ENCODE data around the gene HIVEP1. TPM values are rescaled to one million over a fixed set of nuclear protein-coding genes. Genes with fewer than 3 reads are reported as not detected.

HIVEP1 gene
- total RNA-seq, 2 donors from 2014 or later, result 33.6 to 35.1 TPM

GRCh38 chr6:11977738-11978137, 34.4 kb upstream of the HIVEP1 start:
- 93 to 100% methylated on average over 2 of the region's 3 CpGs for WGBS, 2 experiments (ENCODE audit: insufficient coverage in 1 of 2, insufficient read length in 1 of 2)
- Mint-ChIP-seq H3K9me3 (no peaks in the 10 kb centered on the region), H3K4me3 (no peak overlapping the region), H3K4me1 (no peaks in the 10 kb centered on the region), H3K36me3 (ENCODE audit: low read depth) (no peaks in the 10 kb centered on the region), H3K27ac (no peak overlapping the region), H3K27me3 (ENCODE audit: insufficient read depth) (peaks cover 2% of the 10 kb centered on the region)
- no peak overlapping the region for H3K9ac ChIP-seq (ENCODE audit: extremely low read depth, low read length, poor library complexity, severe bottlenecking)
- H3K36me3 ChIP-seq (ENCODE audit: control insufficient read depth, insufficient read depth, low read length), result no peaks in the 10 kb centered on the region
- no peaks in the 10 kb centered on the region for H3K27me3 ChIP-seq (ENCODE audit: control insufficient read depth, insufficient read depth, low read length, poor library complexity, severe bottlenecking)
- no peaks in the 10 kb centered on the region for H3K9me3 ChIP-seq (ENCODE audit: control insufficient read depth, low read length)
- no peak overlapping the region for H3K27ac ChIP-seq (ENCODE audit: low read depth, low read length)
- TF ChIP-seq CTCF (conservative IDR thresholded peaks at IDR 0.05), result no peak
- no peaks in the 10 kb centered on the region for H3K4me1 ChIP-seq (ENCODE audit: control insufficient read depth, insufficient read depth, low read length)
- H3K4me3 ChIP-seq (ENCODE audit: low read length), result no peak overlapping the region
- no peak for DNase-seq

GRCh38 chr6:11978169-11978987, 33.7 kb upstream of the HIVEP1 start:
- Histone ChIP-seq H3K9me3 (ENCODE audit: control insufficient read depth, low read length) (no peaks in the 10 kb centered on the region), H3K4me1 (ENCODE audit: control insufficient read depth, insufficient read depth, low read length) (no peaks in the 10 kb centered on the region), H3K27ac (ENCODE audit: low read depth, low read length) (no peak overlapping the region), H3K27me3 (ENCODE audit: control insufficient read depth, insufficient read depth, low read length, poor library complexity, severe bottlenecking) (no peaks in the 10 kb centered on the region), H3K4me3 (ENCODE audit: low read length) (no peak overlapping the region), H3K9ac (ENCODE audit: extremely low read depth, low read length, poor library complexity, severe bottlenecking) (no peak overlapping the region), H3K36me3 (ENCODE audit: control insufficient read depth, insufficient read depth, low read length) (no peaks in the 10 kb centered on the region)
- Mint-ChIP-seq H3K4me1 (no peaks in the 10 kb centered on the region), H3K9me3 (no peaks in the 10 kb centered on the region), H3K27me3 (ENCODE audit: insufficient read depth) (no peaks in the 10 kb centered on the region), H3K27ac (no peak overlapping the region), H3K4me3 (no peak overlapping the region), H3K36me3 (ENCODE audit: low read depth) (no peaks in the 10 kb centered on the region)
- TF ChIP-seq CTCF (conservative IDR thresholded peaks at IDR 0.05), result no peak
- WGBS, 2 experiments (ENCODE audit: insufficient coverage in 1 of 2, insufficient read length in 1 of 2), result 100% methylated on average over 1 of the region's 1 CpG; no CpG with 5 or more reads in 1 of the 2 experiments
- no peak for DNase-seq

GRCh38 chr6:11979866-11980265, 32.2 kb upstream of the HIVEP1 start:
- Mint-ChIP-seq H3K27me3 (ENCODE audit: insufficient read depth) (no peaks in the 10 kb centered on the region), H3K9me3 (no peaks in the 10 kb centered on the region), H3K27ac (no peak overlapping the region), H3K4me1 (no peaks in the 10 kb centered on the region), H3K4me3 (no peak overlapping the region), H3K36me3 (ENCODE audit: low read depth) (no peaks in the 10 kb centered on the region)
- Histone ChIP-seq H3K27ac (ENCODE audit: low read depth, low read length) (no peak overlapping the region), H3K9ac (ENCODE audit: extremely low read depth, low read length, poor library complexity, severe bottlenecking) (no peak overlapping the region), H3K4me3 (ENCODE audit: low read length) (no peak overlapping the region), H3K36me3 (ENCODE audit: control insufficient read depth, insufficient read depth, low read length) (no peaks in the 10 kb centered on the region), H3K4me1 (ENCODE audit: control insufficient read depth, insufficient read depth, low read length) (no peaks in the 10 kb centered on the region), H3K9me3 (ENCODE audit: control insufficient read depth, low read length) (no peaks in the 10 kb centered on the region), H3K27me3 (ENCODE audit: control insufficient read depth, insufficient read depth, low read length, poor library complexity, severe bottlenecking) (no peaks in the 10 kb centered on the region)
- no peak for DNase-seq
- 95% methylated on average over 3 to 6 of the region's 6 CpGs for WGBS, 2 experiments (ENCODE audit: insufficient coverage in 1 of 2, insufficient read length in 1 of 2)
- no peak for TF ChIP-seq CTCF (conservative IDR thresholded peaks at IDR 0.05)

All from endodermal cell (in vitro differentiated cells).